MM.1S (cell line): Measurements from ENCODE around the gene MIEF2.

Experiments
- EZH2 ChIP-seq: fragments of 300-600 bp; sonication (generic); optimal IDR thresholded peaks from 2 replicates; pipeline ENCODE3; 2017; ENCODE audit warnings: low read depth, mild to moderate bottlenecking, antibody characterized with exemption, low read length, mixed read lengths
- TF ChIP-seq, protein P1 (sequence below): fragments of 300-600 bp; sonication (generic); IDR thresholded peaks from 2 replicates; pipeline ENCODE4 v1.5.1; 2016; ENCODE audit warnings: antibody characterized with exemption, low read length, mixed read lengths

DNA sequence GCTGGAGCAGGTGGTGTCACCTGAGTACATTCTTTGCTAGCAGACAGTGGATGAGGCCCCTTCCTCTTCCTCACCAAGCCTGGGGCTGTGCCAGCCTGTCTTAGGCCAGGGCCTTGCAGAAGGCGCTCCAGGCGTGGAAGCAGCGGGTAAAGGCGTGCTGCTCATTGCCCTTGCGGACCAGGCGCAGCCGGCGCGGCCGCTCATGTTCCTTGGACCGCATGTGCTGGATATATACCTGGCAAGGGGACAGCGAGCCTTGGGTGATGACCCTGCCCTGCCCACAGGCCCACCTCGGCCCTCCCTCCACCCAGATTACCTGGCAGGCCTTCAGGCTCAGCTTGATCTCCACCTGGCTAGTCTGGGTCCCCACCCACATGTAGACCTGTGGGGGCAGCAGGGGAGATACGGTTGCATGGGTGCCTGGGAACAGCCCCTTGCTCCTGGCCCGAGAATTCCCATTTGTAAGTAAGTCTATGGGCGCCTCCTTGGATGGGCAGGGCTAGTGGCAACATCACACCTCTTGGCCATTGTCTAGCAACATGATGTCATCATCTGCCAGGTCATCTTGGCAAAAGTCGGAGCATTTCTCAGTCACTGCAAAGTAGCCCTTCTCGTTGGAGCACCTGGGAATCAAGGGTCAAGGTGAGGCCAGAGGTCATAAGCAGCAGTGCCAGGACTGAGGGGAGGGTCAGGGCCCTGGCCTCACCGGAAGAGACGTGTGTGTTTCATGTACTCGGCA, 15.3 kb upstream of the MIEF2 start:
- TF ChIP-seq, protein P1, sequence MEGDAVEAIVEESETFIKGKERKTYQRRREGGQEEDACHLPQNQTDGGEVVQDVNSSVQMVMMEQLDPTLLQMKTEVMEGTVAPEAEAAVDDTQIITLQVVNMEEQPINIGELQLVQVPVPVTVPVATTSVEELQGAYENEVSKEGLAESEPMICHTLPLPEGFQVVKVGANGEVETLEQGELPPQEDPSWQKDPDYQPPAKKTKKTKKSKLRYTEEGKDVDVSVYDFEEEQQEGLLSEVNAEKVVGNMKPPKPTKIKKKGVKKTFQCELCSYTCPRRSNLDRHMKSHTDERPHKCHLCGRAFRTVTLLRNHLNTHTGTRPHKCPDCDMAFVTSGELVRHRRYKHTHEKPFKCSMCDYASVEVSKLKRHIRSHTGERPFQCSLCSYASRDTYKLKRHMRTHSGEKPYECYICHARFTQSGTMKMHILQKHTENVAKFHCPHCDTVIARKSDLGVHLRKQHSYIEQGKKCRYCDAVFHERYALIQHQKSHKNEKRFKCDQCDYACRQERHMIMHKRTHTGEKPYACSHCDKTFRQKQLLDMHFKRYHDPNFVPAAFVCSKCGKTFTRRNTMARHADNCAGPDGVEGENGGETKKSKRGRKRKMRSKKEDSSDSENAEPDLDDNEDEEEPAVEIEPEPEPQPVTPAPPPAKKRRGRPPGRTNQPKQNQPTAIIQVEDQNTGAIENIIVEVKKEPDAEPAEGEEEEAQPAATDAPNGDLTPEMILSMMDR, result no peak
- TF ChIP-seq EZH2, result no peak
